Mucosa of stomach (tissue), 1 donor: ENCODE data around the gene MCAM.
A peak's percentile ranks its signal among the peaks of the same experiment; 100 is the strongest.

ENCODE experiments used
- H3K27me3 ChIP-seq: one replicate; pipeline ENCODE4 v1.7.0; 2013; ENCODE audit warnings: mild to moderate bottlenecking, low read length; ENCODE audit not compliant: control insufficient read depth, insufficient read depth
- H3K36me3 ChIP-seq: one replicate; pipeline ENCODE4 v1.7.0; 2013; ENCODE audit warnings: low read length; ENCODE audit not compliant: control insufficient read depth, insufficient read depth
- H3K4me1 ChIP-seq: one replicate; pipeline ENCODE4 v1.7.0; 2013; ENCODE audit warnings: mild to moderate bottlenecking, low read length; ENCODE audit not compliant: control insufficient read depth, insufficient read depth
- H3K4me3 ChIP-seq: one replicate; pipeline ENCODE4 v1.7.0; 2013; ENCODE audit warnings: low read length
- H3K9ac ChIP-seq: one replicate; pipeline ENCODE4 v1.7.0; 2013; ENCODE audit warnings: mild to moderate bottlenecking, low read length, moderate library complexity
- H3K9me3 ChIP-seq: one replicate; pipeline ENCODE4 v1.7.0; 2013; ENCODE audit warnings: mild to moderate bottlenecking, low read length, moderate library complexity; ENCODE audit not compliant: control insufficient read depth
- donor health status: Pancreatic carcinoma.

Gene MCAM

GRCh38 chr11:119290894-119291497 is 25.9 kb downstream of the MCAM start:
- H3K36me3 ChIP-seq: no peaks in the 10 kb centered on the region
- no peak overlapping the region for H3K4me3 ChIP-seq
- no peak overlapping the region for H3K9ac ChIP-seq
- no peaks in the 10 kb centered on the region for H3K27me3 ChIP-seq
- no peaks in the 10 kb centered on the region for H3K9me3 ChIP-seq
- H3K4me1 ChIP-seq: no peaks in the 10 kb centered on the region

GRCh38 chr11:119288219-119288618 is 28.7 kb downstream of the MCAM start:
- H3K27me3 ChIP-seq: no peaks in the 10 kb centered on the region
- H3K4me3 ChIP-seq: no peak overlapping the region
- peaks cover 3% of the 10 kb centered on the region for H3K4me1 ChIP-seq
- peaks cover 3% of the 10 kb centered on the region for H3K36me3 ChIP-seq
- H3K9ac ChIP-seq: no peak overlapping the region
- no peaks in the 10 kb centered on the region for H3K9me3 ChIP-seq

- Histone ChIP-seq H3K4me3 (no peak overlapping the region), H3K4me1 (peaks cover 3% of the 10 kb centered on the region), H3K36me3 (peaks cover 3% of the 10 kb centered on the region), H3K9ac (no peak overlapping the region), H3K27me3 (no peaks in the 10 kb centered on the region), H3K9me3 (no peaks in the 10 kb centered on the region)
These were observed 31.5 kb downstream of the MCAM start for GRCh38 chr11:119285431-119285830.

GRCh38 chr11:119284344-119285157 is 32.4 kb downstream of the MCAM start:
- peaks cover 3% of the 10 kb centered on the region for H3K4me1 ChIP-seq

GRCh38 chr11:119282495-119282894 is 34.4 kb downstream of the MCAM start:
- Histone ChIP-seq H3K36me3 (peaks cover 7% of the 10 kb centered on the region), H3K4me3 (no peak overlapping the region), H3K9ac (no peak overlapping the region), H3K9me3 (no peaks in the 10 kb centered on the region), H3K4me1 (peaks cover 3% of the 10 kb centered on the region), H3K27me3 (no peaks in the 10 kb centered on the region)

More at GRCh38 chr11:119284344-119285157, 32.4 kb downstream of the MCAM start:
- no peak overlapping the region for H3K9ac ChIP-seq
- H3K4me3 ChIP-seq: no peak overlapping the region
- no peaks in the 10 kb centered on the region for H3K27me3 ChIP-seq
- no peaks in the 10 kb centered on the region for H3K9me3 ChIP-seq
- H3K36me3 ChIP-seq: peaks cover 3% of the 10 kb centered on the region

GRCh38 chr11:119277660-119278059 is 39.3 kb downstream of the MCAM start:
- Histone ChIP-seq H3K27me3 (no peaks in the 10 kb centered on the region), H3K9me3 (no peaks in the 10 kb centered on the region), H3K4me3 (no peak overlapping the region), H3K9ac (no peak overlapping the region), H3K4me1 (no peaks in the 10 kb centered on the region), H3K36me3 (peaks cover 4% of the 10 kb centered on the region)

GRCh38 chr11:119273721-119274120 is 43.2 kb downstream of the MCAM start:
- peaks cover 4% of the 10 kb centered on the region for H3K36me3 ChIP-seq
- no peaks in the 10 kb centered on the region for H3K4me1 ChIP-seq
- no peak overlapping the region for H3K9ac ChIP-seq
- no peaks in the 10 kb centered on the region for H3K9me3 ChIP-seq
- no peaks in the 10 kb centered on the region for H3K27me3 ChIP-seq
- no peak overlapping the region for H3K4me3 ChIP-seq

GRCh38 chr11:119267645-119268044 is 49.3 kb downstream of the MCAM start:
- Histone ChIP-seq H3K4me3 (no peak overlapping the region), H3K36me3 (no peaks in the 10 kb centered on the region), H3K27me3 (no peaks in the 10 kb centered on the region), H3K4me1 (no peaks in the 10 kb centered on the region), H3K9me3 (no peaks in the 10 kb centered on the region), H3K9ac (no peak overlapping the region)

GRCh38 chr11:119266517-119267255 is 50.2 kb downstream of the MCAM start:
- Histone ChIP-seq H3K9me3 (no peaks in the 10 kb centered on the region), H3K4me1 (no peaks in the 10 kb centered on the region), H3K4me3 (no peak overlapping the region), H3K27me3 (no peaks in the 10 kb centered on the region), H3K36me3 (no peaks in the 10 kb centered on the region), H3K9ac (no peak overlapping the region)

- Histone ChIP-seq H3K9me3 (no peaks in the 10 kb centered on the region), H3K9ac (no peak overlapping the region), H3K4me1 (no peaks in the 10 kb centered on the region), H3K27me3 (no peaks in the 10 kb centered on the region), H3K36me3 (no peaks in the 10 kb centered on the region), H3K4me3 (no peak overlapping the region)
These were observed 50.9 kb downstream of the MCAM start for GRCh38 chr11:119266063-119266462.

GRCh38 chr11:119263352-119263940 is 53.5 kb downstream of the MCAM start:
- Histone ChIP-seq H3K9me3 (no peaks in the 10 kb centered on the region), H3K9ac (peak overlapping the region; percentile 13), H3K27me3 (no peaks in the 10 kb centered on the region), H3K36me3 (no peaks in the 10 kb centered on the region), H3K4me1 (no peaks in the 10 kb centered on the region), H3K4me3 (no peak overlapping the region)
